ENCODE data around the gene CLEC16A. TPM values are rescaled to one million over a fixed set of nuclear protein-coding genes. Genes with fewer than 3 reads are reported as not detected.

CLEC16A gene
- total RNA-seq, 1 donor from 2014 or later = 33.4 TPM

DNA sequence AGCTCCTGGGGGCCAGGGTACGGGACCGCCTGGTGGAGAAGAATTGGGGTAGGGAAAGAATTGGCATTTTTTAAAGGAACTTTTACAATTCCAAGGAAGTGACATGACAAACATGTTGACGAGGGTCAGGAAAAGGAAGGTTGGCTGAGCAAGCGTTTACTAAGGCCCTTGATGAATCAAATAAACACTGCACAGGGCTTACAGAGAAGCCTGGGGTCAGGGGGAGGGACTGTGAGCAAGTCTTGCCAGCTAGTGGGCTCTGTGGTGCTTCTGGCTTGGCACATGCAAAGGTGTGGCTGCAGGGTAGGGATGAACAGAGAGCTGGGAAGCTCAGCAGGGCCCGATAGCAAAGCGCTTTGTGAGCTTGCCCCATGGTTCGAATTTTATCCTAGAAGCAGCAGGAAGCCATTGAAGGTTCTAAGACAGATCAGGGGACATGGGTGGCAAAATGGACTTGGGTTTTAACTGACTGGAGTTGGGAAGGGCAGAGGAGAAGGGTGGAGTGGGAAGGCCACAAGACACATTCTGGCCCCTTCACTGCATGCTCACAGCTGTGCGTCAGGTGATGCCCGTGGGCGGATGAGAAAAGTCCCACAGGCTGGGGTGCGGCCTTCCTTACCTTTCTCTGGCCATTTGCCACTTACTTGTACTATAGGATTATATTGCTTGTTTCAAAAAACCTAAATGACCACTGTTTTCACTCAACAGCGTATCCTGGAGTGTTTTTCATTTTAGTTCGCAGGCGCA is 193.8 kb downstream of the CLEC16A start:
- peaks cover 42% of the 10 kb centered on the region for H3K4me1 Mint-ChIP-seq (ENCODE audit: unreplicated experiment)

DNA sequence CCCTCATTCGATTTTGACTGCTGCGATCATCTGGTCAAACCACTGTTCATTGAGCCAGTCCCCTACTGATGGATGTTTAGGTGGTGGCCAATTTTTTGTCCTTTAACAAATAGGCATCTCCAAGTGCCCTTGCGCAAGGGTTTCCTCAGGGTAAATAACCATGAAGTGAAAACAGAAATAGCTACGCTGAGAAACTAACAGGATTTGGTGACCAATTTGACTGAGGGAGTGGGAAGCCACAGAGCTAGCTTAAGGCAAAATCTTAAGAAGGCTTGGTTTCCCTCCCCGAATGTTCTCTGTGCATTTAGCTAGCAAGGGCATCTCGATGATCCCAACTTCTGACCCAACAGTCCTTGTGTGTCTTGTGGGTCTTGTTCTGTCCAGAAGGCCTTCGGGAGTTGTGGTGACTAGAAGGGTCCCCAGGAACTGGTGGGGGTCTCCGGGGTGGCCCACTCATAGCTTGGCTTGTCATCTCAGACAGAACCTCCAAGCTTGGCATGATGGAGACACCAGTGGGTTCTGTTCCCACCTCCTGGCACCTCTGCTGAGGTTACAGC is 194.5 kb downstream of the CLEC16A start:
- DNase-seq (ENCODE audit: extremely low spot score, unreplicated experiment) = no peak
- Mint-ChIP-seq H3K4me1 (ENCODE audit: unreplicated experiment) (peaks cover 36% of the 10 kb centered on the region), H3K27ac (no peak overlapping the region), H3K36me3 (peaks cover 11% of the 10 kb centered on the region), H3K4me3 (no peak overlapping the region), H3K27me3 (no peaks in the 10 kb centered on the region), H3K9me3 (no peaks in the 10 kb centered on the region)
- TF ChIP-seq, protein P1, sequence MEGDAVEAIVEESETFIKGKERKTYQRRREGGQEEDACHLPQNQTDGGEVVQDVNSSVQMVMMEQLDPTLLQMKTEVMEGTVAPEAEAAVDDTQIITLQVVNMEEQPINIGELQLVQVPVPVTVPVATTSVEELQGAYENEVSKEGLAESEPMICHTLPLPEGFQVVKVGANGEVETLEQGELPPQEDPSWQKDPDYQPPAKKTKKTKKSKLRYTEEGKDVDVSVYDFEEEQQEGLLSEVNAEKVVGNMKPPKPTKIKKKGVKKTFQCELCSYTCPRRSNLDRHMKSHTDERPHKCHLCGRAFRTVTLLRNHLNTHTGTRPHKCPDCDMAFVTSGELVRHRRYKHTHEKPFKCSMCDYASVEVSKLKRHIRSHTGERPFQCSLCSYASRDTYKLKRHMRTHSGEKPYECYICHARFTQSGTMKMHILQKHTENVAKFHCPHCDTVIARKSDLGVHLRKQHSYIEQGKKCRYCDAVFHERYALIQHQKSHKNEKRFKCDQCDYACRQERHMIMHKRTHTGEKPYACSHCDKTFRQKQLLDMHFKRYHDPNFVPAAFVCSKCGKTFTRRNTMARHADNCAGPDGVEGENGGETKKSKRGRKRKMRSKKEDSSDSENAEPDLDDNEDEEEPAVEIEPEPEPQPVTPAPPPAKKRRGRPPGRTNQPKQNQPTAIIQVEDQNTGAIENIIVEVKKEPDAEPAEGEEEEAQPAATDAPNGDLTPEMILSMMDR (conservative IDR thresholded peaks at IDR 0.05) = no peak

More for the DNA sequence above, 193.8 kb downstream of the CLEC16A start:
- Mint-ChIP-seq H3K9me3 (no peaks in the 10 kb centered on the region), H3K36me3 (peaks cover 11% of the 10 kb centered on the region), H3K4me3 (peak overlapping the region; percentile 2), H3K27ac (no peak overlapping the region), H3K27me3 (no peaks in the 10 kb centered on the region)
- no peak for DNase-seq (ENCODE audit: extremely low spot score, unreplicated experiment)
- TF ChIP-seq, protein P1 (conservative IDR thresholded peaks at IDR 0.05) = no peak

DNA sequence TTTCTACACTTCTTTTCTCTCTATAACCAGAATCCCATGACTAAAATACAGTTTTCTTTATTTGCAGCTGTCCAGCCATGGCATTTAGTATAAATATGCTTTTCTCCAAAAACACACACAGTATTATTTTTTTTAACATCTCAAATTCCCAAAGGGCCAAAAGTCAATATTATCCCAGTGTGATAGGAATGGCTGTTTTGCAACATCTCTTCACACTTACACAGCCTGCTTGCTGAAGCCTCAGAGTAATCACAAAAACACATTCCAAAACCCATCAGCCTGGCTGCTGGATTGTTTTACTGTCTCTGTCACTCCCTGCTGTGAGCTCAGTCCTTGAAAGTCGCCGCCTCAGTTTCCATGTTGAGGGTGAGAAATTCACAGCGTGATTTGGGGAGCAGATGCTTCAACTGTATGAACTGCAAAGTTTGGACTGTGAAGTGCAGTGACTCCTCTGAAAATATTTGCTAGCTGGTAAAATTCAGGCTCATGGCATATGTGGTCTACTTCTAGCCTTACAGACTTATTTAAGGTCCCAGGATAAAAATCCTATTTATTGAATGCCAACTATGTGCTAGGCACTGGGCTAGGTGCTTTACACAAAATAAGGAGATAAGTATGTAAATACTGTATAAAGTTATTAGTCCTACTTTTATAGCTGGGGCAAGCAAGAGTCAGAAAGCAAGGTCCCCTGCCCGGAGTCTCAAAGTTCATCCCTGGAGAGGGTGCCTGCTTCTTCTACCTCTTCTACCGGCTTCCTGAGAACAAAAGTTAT is 195.1 kb downstream of the CLEC16A start:
- H3K27ac Mint-ChIP-seq = no peak overlapping the region
- TF ChIP-seq, protein P1 (conservative IDR thresholded peaks at IDR 0.05) = no peak
- no peaks in the 10 kb centered on the region for H3K9me3 Mint-ChIP-seq
- H3K4me3 Mint-ChIP-seq = no peak overlapping the region
- no peaks in the 10 kb centered on the region for H3K27me3 Mint-ChIP-seq
- no peak for DNase-seq (ENCODE audit: extremely low spot score, unreplicated experiment)
- H3K4me1 Mint-ChIP-seq (ENCODE audit: unreplicated experiment) = peaks cover 35% of the 10 kb centered on the region
- H3K36me3 Mint-ChIP-seq = peaks cover 11% of the 10 kb centered on the region

DNA sequence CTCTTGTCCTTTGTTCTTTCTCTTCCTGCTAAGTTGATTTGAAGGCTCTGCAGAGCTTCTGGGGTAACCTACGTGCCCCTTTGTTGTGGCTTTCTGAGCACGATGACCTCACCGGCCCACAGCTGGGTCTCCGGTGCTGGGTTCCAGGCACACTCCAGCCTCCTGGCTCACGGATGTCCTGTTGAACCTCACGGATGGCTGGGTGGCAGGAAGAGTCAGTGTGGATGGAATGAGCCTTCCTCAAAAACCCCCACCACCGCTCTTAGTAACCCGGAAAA is 195.7 kb downstream of the CLEC16A start:
- H3K4me1 Mint-ChIP-seq (ENCODE audit: unreplicated experiment) = peaks cover 31% of the 10 kb centered on the region
- no peaks in the 10 kb centered on the region for H3K27me3 Mint-ChIP-seq
- no peak overlapping the region for H3K4me3 Mint-ChIP-seq
- DNase-seq (ENCODE audit: extremely low spot score, unreplicated experiment) = no peak
- no peak overlapping the region for H3K27ac Mint-ChIP-seq
- peaks cover 11% of the 10 kb centered on the region for H3K36me3 Mint-ChIP-seq
- TF ChIP-seq, protein P1 (conservative IDR thresholded peaks at IDR 0.05) = no peak
- no peaks in the 10 kb centered on the region for H3K9me3 Mint-ChIP-seq

DNA sequence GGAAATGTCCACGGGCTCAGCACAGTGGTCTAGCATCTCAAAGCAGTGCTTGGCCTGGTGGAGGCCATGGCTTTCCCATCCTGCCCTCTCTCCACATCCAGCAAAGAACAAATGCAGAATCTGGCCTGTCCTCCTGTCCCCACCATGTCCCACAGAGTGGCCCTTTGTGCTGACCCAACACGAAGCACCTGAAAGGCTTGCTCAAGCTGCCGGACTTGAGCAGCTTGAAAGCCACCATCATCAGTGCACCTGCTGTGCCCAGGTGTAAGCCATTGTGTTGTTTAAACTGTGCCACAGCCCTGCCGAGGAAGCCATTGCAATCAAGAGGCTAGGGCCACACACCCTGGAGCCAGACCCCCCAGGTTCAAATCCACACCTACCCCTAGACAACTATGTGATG is 196.1 kb downstream of the CLEC16A start:
- Mint-ChIP-seq H3K27ac (no peak overlapping the region), H3K9me3 (no peaks in the 10 kb centered on the region), H3K36me3 (peaks cover 8% of the 10 kb centered on the region), H3K27me3 (no peaks in the 10 kb centered on the region), H3K4me1 (ENCODE audit: unreplicated experiment) (peaks cover 31% of the 10 kb centered on the region), H3K4me3 (no peak overlapping the region)
- no peak for DNase-seq (ENCODE audit: extremely low spot score, unreplicated experiment)
- TF ChIP-seq, protein P1 (conservative IDR thresholded peaks at IDR 0.05) = no peak

Measured in type B pancreatic cell (in vitro differentiated cells).